HEK293 (cell line): ENCODE data around the gene FRMD4A.

Source experiments
- YY1 ChIP-seq: fragments of 450-650 bp; formaldehyde crosslinking; IDR thresholded peaks from 2 replicates; pipeline ENCODE4 v1.5.1; 2018; ENCODE audit warnings: missing biosample characterization, missing genetic modification characterization
- ZNF148 ChIP-seq: fragments of 450-650 bp; formaldehyde crosslinking; IDR thresholded peaks from 2 replicates; pipeline ENCODE4 v1.5.0; 2017; ENCODE audit warnings: missing biosample characterization, missing genetic modification characterization, borderline replicate concordance

- no peak for TF ChIP-seq ZNF148 (tag by site-specific recombination)
- no peak for TF ChIP-seq YY1 (tag by site-specific recombination)
These were observed 657.6 kb downstream of the FRMD4A start for GRCh38 chr10:13673156-13673555.
